NCI-H1048 (cell line): ENCODE data around the gene RBM12.
"Not testable (repeated sequence)": the region's sequence is repeated elsewhere in the genome, so short reads cannot be mapped to it uniquely, and the experiment has no call there.

Experiments used
- DNase-seq: peaks from one replicate; lab custom pipeline; 2025; lab: John Stamatoyannopoulos, UW

Gene RBM12

DNA sequence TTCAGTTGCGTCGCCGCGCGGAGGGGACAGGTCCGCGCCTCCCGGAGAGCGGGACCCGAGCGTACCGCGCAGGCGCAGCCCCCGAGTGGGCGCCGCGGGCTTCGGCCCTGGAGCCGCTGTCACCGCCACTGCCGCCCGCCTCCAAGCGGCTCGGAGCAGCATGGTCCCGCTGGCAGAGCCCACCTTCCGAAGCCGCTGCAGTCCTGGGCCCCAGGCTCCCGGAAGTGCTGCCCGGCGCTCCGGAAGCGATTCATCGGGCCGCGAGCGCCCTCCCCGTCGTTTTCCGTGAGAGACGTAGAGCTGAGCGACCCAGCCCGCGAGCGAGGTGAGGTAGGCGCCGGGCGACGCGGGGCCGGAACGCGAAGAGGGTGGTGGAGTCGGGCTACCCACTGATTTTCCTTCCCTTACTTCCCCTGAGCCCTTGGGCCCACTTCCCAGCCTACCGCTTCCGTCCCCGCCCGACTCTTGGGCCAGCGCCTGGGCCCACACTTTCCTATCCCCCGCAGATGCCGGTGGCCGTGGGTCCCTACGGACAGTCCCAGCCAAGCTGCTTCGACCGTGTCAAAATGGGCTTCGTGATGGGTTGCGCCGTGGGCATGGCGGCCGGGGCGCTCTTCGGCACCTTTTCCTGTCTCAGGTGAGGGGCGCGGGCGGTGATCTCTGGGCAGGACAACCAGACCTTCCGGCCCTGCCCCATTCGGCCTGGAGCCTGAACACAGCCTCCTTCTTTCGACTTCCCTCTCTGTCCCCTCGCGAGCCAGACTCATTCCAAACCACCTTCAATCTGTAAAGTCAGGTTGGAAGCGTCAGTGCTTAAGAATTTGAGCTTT lies 34.6 kb upstream of the RBM12 start, which contains the start of the genes NFS1 and ROMO1:
Gene NFS1, minus strand, starts transcription at position 226 of the 830 bp plus-strand sequence. Its CDS starts 64 bp downstream, at position 162.
Gene ROMO1, plus strand, starts transcription at position 279 of the 830 bp plus-strand sequence. Its CDS starts 228 bp downstream, at position 507.
- peak; percentile 65 for DNase-seq

DNA sequence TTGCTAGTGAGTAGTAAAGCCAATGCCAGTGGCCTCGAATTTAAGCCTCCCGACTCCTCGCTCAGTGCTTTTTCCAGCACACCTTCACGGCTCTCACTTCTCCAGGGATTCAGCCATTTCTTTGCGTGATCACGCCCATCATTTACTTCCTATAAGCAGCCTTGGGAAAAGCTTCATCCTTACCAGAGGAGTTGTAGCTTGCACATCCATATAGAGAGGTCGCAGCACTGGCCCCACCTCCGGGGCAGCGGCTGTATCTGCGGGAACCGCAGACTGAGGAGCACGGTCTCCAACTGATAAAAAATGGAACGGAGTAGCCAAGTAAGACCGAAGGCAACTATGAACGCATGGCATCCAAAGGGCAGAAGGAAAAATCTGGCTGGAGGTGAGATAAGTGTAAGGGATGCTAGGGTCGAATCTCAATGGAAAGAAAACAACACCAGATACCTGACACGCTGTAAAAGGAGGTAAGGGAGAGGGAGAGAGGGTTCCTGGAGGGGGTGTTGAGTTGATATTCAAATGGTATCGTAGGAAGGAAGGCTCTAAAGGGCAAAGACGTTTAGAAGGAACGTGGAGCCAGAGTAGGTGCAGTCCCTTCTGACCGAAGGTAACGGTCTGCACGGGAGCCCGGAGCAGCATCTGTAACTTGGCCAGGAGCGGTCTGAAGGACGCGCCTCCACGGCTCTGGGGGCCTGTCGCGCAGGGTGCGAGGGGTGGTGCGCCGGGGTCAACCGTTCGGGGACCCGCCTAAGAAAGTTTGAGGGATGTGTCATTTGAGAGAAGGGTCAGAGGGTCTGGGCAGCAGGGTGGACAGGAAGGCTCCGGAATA lies 33.8 kb upstream of the RBM12 start:
- DNase-seq = no peak

DNA sequence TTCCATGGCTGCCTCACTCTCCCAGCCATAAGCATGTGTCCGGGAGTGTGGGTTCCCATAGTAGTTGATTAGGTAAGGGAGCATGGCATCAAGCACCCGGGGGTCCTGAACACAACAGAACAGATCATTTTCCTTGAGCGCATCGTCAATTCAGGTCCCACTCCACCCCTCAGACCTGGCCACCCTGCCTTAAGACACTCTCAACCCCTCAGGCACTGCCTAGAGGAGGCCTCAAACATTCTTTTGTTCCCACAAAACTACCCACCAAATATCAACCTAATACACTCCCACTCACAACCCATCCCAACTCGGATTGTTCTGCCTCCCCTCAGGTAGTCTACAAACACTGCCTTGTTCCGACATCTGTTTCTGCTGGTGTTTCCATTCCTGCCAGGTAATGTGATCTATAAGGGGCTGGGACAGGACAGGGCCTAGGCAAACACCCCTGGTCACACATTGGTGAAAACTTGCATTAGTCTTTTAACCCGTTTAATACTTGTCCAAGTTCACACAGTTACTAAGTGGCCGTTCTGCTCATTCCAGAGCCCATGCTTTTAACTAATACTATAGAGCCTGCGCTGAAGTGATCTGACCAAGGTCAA lies 33.1 kb upstream of the RBM12 start:
- no peak for DNase-seq

DNA sequence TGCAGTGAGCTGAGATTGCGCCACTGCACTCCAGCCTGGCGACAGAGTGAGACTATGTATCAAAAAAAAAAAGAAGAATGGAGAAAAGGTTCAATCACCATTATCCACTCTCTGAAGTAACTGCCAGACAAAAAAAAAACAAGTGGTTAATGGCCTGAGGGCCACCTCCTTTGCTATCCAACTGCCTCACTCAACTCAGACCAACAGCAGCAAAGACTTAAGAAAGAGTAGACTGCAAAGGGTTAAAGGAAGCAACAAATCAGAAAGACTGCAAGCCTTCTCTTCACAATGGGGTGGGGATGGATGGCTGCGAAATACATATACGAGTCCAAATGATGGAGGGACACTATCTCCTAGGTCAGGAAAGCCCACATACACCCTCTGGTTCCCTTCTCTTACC lies 31.3 kb upstream of the RBM12 start:
- DNase-seq = no peak

DNA sequence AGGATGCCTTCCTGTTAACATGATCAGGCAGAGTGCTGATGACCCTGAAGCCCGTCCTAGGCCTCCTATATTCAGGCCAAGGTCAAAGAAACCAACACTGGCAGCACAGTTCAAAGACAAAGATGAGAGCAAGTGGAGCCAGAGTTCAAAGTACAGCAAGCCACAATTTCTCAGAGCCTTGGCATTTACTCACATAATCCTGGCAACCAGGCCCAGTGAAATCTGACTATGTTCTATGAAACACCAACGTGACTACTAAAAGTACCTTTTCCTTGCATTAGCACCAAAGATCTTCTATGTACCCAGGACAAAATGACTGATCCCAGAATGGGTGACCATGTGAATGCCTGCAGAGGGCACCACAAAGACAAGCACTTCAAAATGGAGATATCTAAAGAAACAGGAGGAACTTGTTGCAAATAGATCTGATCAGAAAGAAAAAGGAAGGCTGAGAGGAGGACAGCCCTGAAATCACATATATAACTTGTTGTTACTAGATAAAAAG lies 30.6 kb upstream of the RBM12 start:
- no peak for DNase-seq

DNA sequence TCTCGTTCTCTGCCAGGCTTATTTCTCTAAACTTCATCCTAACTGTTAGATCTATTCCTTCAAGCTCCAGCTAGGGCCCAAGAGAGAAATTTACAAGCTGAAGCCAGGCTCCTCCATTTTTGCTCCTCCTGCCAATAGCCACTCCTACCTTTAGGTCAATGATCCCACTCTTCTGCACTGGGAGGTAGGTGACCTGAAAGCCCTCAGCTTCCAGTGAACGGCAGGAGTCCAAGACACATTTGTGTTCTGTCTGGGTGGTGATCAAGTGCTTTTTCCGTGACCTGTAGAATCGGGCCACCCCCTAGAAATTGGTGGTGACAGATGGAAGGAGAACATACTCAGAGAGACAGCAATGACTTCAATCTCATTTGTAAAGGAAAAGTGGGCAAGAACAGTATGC lies 25.6 kb upstream of the RBM12 start:
- DNase-seq = no peak

DNA sequence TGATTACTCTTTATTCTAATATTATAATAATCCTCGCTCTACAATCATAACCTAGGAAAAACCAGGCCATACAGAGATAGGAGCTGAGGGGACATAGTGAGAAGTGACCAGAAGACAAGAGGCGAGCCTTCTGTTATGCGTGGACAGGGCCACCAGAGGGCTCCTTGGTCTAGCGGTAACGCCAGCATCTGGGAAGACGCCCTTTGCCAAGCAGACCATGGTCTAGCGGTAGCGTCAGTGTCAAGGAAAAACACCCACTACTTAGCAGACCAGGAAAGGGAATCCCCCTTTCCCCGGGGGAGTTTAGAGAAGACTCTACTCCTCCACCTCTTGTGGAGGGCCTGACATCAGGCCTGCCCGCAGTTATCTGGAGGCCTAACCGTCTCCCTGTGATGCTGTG lies 22.2 kb upstream of the RBM12 start:
- not testable (repeated sequence) for DNase-seq

DNA sequence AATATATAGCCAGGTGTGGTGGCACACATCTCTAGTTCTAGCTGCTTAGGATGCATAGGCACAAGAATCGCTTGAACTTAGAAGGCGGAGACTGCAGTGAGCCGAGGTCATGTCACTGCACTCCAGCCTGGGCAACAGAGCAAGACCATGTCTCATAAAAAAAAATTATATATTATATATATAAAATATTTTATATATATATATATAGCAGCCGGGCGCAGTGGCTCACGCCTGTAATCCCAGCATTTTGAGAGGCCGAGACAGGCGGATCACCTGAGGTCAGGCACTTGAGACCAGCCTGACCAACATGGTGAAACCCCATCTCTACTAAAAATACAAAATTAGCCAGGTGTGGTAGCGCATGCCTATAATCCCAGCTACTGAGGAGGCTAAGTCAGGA lies 20.7 kb upstream of the RBM12 start:
- not testable (repeated sequence) for DNase-seq

DNA sequence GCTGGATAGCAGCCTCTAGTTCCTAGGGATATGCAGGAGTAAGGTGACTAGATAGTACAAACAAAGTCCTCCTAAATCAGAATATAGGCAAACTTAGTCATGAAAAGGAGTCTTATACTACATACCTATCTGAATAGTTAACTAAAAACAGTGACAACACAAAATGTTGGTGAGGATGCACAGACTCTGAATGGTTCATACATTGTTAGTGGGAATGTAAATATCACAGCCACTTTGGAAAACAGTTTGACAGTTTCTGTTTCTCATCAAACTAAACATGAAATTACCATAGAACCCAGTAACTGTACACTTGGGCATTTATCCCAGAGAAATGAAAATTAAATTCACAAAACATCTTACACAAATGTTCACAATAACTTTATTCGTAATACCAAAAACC lies 17.3 kb upstream of the RBM12 start:
- DNase-seq = no peak

DNA sequence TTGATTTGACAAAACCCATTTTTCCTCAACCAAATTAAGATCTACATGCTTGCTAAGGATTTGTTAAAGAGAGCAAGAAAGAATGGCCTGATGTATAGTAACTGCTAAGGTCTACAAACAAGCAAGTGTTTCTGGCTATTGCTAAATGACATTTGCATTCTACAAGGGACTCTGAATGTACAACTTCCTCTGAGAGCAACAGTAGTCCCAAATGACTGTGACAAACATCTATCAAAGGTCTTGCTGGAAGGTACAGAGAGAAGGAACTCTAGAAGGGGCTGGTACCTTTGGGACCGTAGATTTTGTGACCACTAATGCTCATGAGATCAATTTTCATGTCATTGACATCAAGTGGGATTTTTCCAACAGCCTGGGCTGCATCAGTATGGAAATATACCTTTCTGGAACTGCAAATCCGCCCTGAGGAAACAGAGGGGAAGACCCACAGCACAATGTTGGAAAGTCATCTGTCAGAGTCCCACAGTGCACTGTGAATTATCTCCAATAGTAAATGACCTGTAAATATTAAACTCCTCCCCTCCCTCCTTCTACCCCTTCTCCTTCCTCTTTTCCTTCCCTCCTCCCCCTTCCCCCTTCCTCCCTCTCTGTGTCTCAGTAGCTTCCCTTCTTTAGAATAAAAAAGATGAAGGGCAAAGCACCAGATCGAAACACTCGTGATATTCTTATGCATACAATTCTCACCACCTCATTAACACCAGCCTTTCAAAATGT lies 15.9 kb upstream of the RBM12 start:
- DNase-seq = no peak

DNA sequence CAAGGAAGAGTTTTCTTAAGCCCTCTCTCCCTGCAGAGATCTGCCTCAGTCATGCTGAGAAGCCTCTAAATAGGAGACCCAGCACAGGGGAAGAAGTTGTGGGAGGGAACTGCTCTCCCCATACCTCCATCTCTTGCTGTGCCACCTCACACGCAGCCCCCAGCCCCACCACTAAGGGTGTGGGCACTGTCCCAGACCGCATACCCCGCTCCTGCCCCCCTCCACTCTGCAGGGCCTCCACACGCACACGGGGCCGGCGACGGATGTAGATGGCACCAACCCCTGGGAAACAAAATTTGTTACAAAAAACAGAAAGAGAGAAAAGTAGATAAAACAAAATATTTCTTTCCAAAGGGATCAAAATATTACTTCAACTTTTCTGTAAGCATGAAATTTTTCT lies 10.2 kb upstream of the RBM12 start:
- no peak for DNase-seq

DNA sequence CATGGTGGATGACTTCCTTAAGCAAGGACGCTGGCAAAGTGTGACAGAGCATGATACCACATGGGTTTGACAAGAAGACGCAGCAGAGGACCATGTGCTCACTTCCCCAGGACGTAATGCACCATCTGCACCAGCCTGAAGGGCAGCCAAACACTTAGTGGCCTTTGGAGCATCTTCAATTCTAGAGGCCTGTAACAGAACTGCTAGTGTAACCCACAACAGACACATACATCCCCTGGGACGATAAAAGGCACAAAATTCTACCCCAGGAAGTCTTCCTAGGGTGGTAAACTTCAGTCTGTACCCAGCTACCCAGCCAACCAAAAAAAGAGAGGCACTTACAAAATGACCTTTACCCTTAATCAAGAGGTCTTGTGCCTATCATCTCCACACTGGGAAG lies 9.2 kb upstream of the RBM12 start:
- no peak for DNase-seq

DNA sequence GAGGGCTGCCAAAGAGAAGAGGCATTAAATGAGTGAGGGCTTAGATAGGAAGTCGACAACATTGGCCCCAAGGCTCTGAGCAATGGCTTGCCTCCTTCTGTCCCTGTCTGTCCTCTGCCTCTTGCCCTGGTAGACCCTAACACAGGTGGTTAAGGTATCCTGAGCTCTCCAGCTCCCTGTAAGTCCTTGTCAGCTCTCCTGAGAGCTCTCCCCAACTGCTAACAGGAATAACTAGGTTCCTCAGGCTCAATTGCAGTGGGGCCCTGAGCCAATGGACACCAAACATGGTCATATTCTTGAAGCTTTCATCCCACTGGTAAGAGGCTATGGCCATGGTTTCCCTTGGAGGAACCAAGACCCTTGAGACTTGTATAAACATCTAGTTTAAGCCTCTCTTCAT lies 5.0 kb upstream of the RBM12 start:
- no peak for DNase-seq

DNA sequence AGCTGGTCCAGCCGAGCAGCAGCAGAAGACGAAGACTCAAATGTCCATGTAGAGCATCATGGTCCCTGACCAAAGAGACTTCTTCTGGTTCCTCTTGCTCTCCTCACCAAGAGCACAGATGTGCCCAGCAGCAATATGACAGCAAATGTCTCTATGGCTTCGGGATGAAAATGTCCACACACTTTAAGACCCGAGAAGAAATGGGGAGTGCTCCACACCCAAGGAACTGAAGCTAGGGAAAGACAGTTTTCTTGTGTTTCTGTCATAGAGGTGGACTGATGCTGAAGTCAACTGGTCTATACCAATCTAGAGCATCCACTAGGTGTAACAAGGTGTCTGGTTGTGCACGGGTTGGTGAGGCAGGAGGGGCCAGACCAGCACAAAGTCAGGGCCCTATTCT lies 4.5 kb upstream of the RBM12 start:
- DNase-seq = no peak

DNA sequence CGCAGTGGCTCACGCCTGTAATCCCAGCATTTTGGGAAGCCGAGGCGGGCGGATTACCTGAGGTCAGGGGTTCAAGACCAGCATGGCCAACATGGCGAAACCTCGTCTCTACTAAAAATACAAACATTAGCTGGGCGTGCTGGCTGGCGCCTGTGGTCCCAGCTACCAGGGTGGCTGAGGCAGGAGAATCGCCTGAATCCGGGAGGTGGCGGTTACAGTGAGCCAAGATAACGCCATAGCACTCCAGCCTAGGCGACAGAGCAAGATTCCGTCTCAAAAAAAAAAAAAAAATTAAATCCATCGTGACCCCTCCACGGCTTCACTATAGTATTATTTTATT lies 1.2 kb upstream of the RBM12 start:
- DNase-seq = no peak

DNA sequence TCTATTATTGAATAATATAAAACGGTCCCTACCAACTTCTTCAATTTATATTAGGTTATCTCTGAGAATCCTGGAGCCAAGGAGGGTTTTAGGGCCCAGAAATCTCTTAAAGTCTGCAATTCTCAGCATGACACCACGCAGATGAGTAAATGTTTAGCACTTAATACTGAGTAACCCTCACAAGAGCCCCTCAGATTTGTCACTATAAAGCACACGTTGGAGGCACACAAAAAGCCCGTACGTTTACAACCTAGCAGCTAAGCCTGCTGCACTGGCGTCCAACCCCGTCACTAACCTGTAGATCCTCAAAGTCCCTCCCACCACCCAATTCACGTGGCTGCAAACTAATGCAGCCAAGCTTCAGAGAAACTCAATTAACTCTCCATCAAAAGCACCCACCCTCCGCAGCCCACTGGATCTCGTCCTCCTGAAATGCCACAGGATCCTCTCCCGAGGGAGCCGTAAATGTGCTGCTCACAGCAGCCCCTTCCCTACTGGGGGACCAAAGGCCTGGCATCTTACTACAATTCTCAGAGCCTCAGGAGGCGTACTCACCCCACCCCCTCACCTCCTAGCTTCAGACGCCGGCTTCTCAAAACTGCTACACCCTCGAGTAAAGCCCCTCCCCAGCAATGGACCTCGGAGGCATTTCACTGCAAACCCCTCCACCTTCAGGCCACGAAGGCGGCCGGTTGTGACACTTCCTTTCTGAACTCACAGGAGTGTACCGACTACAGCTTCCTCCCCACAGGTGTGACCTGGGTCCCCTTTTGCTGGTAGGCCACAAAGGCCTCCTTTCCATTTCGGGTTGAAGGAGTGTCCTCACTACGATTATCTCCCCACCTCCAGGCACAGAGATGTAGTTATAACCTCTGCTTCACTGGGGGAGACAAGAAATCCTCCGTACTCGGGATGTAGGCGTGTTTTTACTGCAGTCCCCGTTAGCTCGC lies 909 bp downstream of the RBM12 start:
- DNase-seq = no peak

DNA sequence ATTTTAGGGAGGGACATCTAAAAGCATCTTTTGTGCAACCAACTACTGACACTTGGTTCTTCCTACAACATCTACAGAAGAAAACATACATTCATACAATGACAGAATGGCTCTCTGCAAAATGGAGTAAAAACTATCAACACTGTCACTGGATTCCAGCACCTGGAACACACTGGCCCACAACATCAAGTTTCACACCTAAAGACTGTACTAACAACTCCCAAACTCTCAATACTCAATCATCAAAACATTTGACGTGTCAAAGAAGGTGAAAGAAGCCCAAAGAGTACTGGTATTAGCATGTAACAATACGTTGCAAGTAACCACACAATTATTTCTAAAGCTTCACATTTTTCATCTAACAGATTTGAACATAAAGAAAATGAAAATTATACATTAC lies 2.1 kb downstream of the RBM12 start:
- no peak for DNase-seq

DNA sequence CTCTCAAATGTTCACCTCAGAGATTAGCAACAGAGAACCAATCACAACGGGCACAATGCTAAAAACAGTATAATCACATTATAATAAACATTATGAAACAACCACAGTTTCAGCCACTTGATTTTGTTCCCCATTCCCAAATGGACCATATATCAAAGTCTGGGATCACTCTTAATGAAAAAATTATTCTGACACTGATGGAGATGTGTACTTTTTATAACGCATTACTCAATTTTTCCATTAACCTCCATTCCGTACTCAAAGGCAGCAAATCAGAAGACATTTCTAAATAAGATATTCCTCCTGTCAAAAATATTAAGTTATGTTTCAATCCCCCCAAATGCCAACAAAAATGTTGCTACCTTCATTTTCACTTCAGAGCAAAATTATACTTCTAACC lies 2.8 kb downstream of the RBM12 start:
- DNase-seq = no peak

DNA sequence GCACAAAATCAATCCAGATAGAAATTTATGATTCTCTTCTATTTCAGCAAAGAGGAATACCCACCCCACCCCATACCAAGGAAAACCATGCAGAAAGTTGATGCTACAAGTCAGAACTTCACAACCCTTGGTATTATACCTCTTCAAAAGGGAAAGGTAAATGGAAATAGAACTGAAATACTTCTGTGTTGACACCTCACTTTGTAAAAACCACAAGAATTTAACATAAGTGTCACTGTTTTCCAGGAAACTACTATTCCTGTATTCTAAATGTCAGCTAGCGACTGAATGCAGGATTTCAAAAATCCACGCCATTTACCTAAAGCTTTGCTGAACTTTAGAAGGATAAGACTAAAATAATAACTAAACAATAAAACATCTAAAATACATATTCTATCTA lies 3.6 kb downstream of the RBM12 start:
- DNase-seq = no peak

DNA sequence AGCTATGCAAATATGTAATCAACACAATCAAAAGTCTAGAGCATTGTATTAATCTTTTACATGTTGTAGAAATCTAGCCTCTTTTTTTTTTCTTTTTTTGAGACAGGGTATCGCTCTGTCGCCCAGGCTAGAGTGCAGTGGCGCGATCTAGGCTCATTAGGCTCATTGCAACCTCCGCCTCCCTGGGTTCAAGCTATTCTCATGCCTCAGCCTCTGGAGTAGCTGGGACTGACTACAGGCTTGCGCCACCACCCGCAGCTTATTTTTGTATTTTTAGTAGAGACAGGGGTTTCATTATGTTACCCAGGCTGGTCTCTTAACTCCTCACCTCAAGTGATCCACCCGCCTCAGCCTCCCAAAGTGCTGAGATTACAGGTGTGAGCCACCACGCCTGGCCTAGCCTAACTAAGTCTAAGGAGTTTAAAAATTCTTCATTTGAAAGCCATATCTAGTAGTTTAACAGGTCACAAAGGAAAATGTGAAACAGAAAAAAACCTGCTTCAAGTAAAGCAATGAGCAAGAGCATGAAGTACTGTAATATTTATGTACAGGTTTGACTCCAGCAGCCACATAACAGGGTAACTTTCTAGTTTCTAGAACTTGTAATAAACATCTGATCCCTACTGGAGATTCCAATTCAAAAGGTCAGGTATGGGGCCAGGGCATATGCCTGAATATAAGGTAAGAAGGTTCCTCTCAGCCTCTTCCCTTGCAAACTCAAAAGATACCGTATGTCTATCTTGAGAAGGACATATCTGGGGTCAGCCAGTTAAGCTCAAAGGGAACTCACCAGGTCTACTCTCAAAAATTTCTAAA lies 4.4 kb downstream of the RBM12 start:
- DNase-seq = no peak
